ENCODE measurements around the gene SND1. TPM values are rescaled to one million over a fixed set of nuclear protein-coding genes. Genes with fewer than 3 reads are reported as not detected.
"Not testable (repeated sequence)": the region's sequence is repeated elsewhere in the genome, so short reads cannot be mapped to it uniquely, and the experiment has no call there.

SND1 gene
- total and polyA plus RNA-seq, 5 donors from 2014 or later, result 84.4 to 121 (median 86.9) TPM

GRCh38 chr7:127961786-127962453, 309.9 kb downstream of the SND1 start:
- peaks cover 7% of the 10 kb centered on the region for H3K36me3 ChIP-seq (ENCODE audit: control insufficient read depth, insufficient read depth, low read length)
- H3K9me3 Mint-ChIP-seq, result peaks cover 0 to 8% (median 5%) of the 10 kb centered on the region in 7 donors
- no peak for ATAC-seq (ENCODE audit: low read depth in 2 of 2)

GRCh38 chr7:127962589-127963361, 310.8 kb downstream of the SND1 start:
- no peak overlapping the region for H3K4me3 Mint-ChIP-seq
- Histone ChIP-seq H3K4me1 (ENCODE audit: control insufficient read depth, insufficient read depth, low read length, poor library complexity, severe bottlenecking) (no peaks in the 10 kb centered on the region), H3K4me3 (ENCODE audit: low read depth, low read length) (no peak overlapping the region), H3K27me3 (ENCODE audit: control insufficient read depth, insufficient read depth, low read length) (no peaks in the 10 kb centered on the region), H3K27ac (ENCODE audit: insufficient read depth, low read length, poor library complexity, severe bottlenecking) (no peak overlapping the region), H3K36me3 (ENCODE audit: control insufficient read depth, insufficient read depth, low read length) (peaks cover 7% of the 10 kb centered on the region), H3K9me3 (ENCODE audit: control insufficient read depth in 2 of 2, low read length in 2 of 2) (no peaks in the 10 kb centered on the region)
- peaks cover 0 to 6% (median 0%) of the 10 kb centered on the region in 4 donors for H3K4me1 Mint-ChIP-seq
- H3K36me3 Mint-ChIP-seq, result peaks cover 33% of the 10 kb centered on the region
- peaks cover 0 to 8% (median 5%) of the 10 kb centered on the region in 7 donors for H3K9me3 Mint-ChIP-seq
- no peaks in the 10 kb centered on the region for H3K27me3 Mint-ChIP-seq
- H3K27ac Mint-ChIP-seq, result no peak overlapping the region
- DNase-seq (no peak), ATAC-seq (ENCODE audit: low read depth in 2 of 2) (no peak)

More at GRCh38 chr7:127961786-127962453, 309.9 kb downstream of the SND1 start:
- no peaks in the 10 kb centered on the region for H3K27me3 Mint-ChIP-seq
- DNase-seq, result no peak
- H3K36me3 Mint-ChIP-seq, result peaks cover 25% of the 10 kb centered on the region
- Histone ChIP-seq H3K4me1 (ENCODE audit: control insufficient read depth, insufficient read depth, low read length, poor library complexity, severe bottlenecking) (no peaks in the 10 kb centered on the region), H3K9me3 (ENCODE audit: control insufficient read depth in 2 of 2, low read length in 2 of 2) (no peaks in the 10 kb centered on the region), H3K27ac (ENCODE audit: insufficient read depth, low read length, poor library complexity, severe bottlenecking) (no peak overlapping the region), H3K4me3 (ENCODE audit: low read depth, low read length) (no peak overlapping the region), H3K27me3 (ENCODE audit: control insufficient read depth, insufficient read depth, low read length) (no peaks in the 10 kb centered on the region)
- no peaks in the 10 kb centered on the region for H3K4me1 Mint-ChIP-seq
- no peak overlapping the region for H3K27ac Mint-ChIP-seq
- H3K4me3 Mint-ChIP-seq, result no peak overlapping the region

- not testable (repeated sequence) for H3K27me3 ChIP-seq (ENCODE audit: control insufficient read depth, insufficient read depth, low read length); H3K9me3 ChIP-seq (ENCODE audit: control insufficient read depth in 2 of 2, low read length in 2 of 2); H3K4me1 Mint-ChIP-seq; H3K4me3 ChIP-seq (ENCODE audit: low read depth, low read length); ATAC-seq (ENCODE audit: low read depth in 2 of 2); H3K27me3 Mint-ChIP-seq; H3K27ac ChIP-seq (ENCODE audit: insufficient read depth, low read length, poor library complexity, severe bottlenecking); H3K4me3 Mint-ChIP-seq; H3K27ac Mint-ChIP-seq; DNase-seq; H3K36me3 ChIP-seq (ENCODE audit: control insufficient read depth, insufficient read depth, low read length); H3K9me3 Mint-ChIP-seq; H3K4me1 ChIP-seq (ENCODE audit: control insufficient read depth, insufficient read depth, low read length, poor library complexity, severe bottlenecking)
- H3K36me3 Mint-ChIP-seq, result peaks cover 36% of the 10 kb centered on the region
These were observed 311.9 kb downstream of the SND1 start for GRCh38 chr7:127963850-127964249.

- Histone ChIP-seq H3K4me3 (ENCODE audit: low read depth, low read length) (no peak overlapping the region), H3K27me3 (ENCODE audit: control insufficient read depth, insufficient read depth, low read length) (no peaks in the 10 kb centered on the region), H3K4me1 (ENCODE audit: control insufficient read depth, insufficient read depth, low read length, poor library complexity, severe bottlenecking) (no peaks in the 10 kb centered on the region), H3K9me3 (ENCODE audit: control insufficient read depth in 2 of 2, low read length in 2 of 2) (no peaks in the 10 kb centered on the region), H3K27ac (ENCODE audit: insufficient read depth, low read length, poor library complexity, severe bottlenecking) (no peak overlapping the region), H3K36me3 (ENCODE audit: control insufficient read depth, insufficient read depth, low read length) (no peaks in the 10 kb centered on the region)
- Mint-ChIP-seq H3K9me3 (peaks cover 0 to 8% (median 3%) of the 10 kb centered on the region in 7 donors), H3K4me1 (peaks cover 0 to 16% (median 0%) of the 10 kb centered on the region in 4 donors), H3K4me3 (no peak overlapping the region), H3K27ac (no peak overlapping the region), H3K27me3 (no peaks in the 10 kb centered on the region), H3K36me3 (peaks cover 19% of the 10 kb centered on the region)
- ATAC-seq (ENCODE audit: low read depth in 2 of 2) (no peak), DNase-seq (no peak)
These were observed 315.3 kb downstream of the SND1 start for GRCh38 chr7:127967281-127967680.

- no peak overlapping the region for H3K4me3 Mint-ChIP-seq
- no peak overlapping the region for H3K27ac Mint-ChIP-seq
- H3K4me1 Mint-ChIP-seq, result peaks cover 0 to 23% (median 2%) of the 10 kb centered on the region in 4 donors
- no peak for DNase-seq
- Histone ChIP-seq H3K27me3 (ENCODE audit: control insufficient read depth, insufficient read depth, low read length) (no peaks in the 10 kb centered on the region), H3K27ac (ENCODE audit: insufficient read depth, low read length, poor library complexity, severe bottlenecking) (no peak overlapping the region), H3K36me3 (ENCODE audit: control insufficient read depth, insufficient read depth, low read length) (no peaks in the 10 kb centered on the region), H3K4me1 (ENCODE audit: control insufficient read depth, insufficient read depth, low read length, poor library complexity, severe bottlenecking) (no peaks in the 10 kb centered on the region), H3K9me3 (ENCODE audit: control insufficient read depth in 2 of 2, low read length in 2 of 2) (no peaks in the 10 kb centered on the region), H3K4me3 (ENCODE audit: low read depth, low read length) (no peak overlapping the region)
- H3K9me3 Mint-ChIP-seq, result no peaks in the 10 kb centered on the region
- H3K27me3 Mint-ChIP-seq, result no peaks in the 10 kb centered on the region
- ATAC-seq (ENCODE audit: low read depth in 2 of 2), result no peak
- H3K36me3 Mint-ChIP-seq, result peaks cover 20% of the 10 kb centered on the region
These were observed 316.6 kb downstream of the SND1 start for GRCh38 chr7:127968547-127968946.

- H3K27me3 ChIP-seq (ENCODE audit: control insufficient read depth, insufficient read depth, low read length), result no peaks in the 10 kb centered on the region
- H3K9me3 ChIP-seq (ENCODE audit: control insufficient read depth in 2 of 2, low read length in 2 of 2), result peaks cover 5 to 6% of the 10 kb centered on the region in 2 experiments
- DNase-seq, result no peak
- no peak overlapping the region for H3K4me3 ChIP-seq (ENCODE audit: low read depth, low read length)
- H3K9me3 Mint-ChIP-seq, result peaks cover 0 to 16% (median 8%) of the 10 kb centered on the region in 7 donors
- peaks cover 13% of the 10 kb centered on the region for H3K36me3 ChIP-seq (ENCODE audit: control insufficient read depth, insufficient read depth, low read length)
- peaks cover 0 to 22% (median 4%) of the 10 kb centered on the region in 4 donors for H3K4me1 Mint-ChIP-seq
- H3K27me3 Mint-ChIP-seq, result no peaks in the 10 kb centered on the region
- no peaks in the 10 kb centered on the region for H3K4me1 ChIP-seq (ENCODE audit: control insufficient read depth, insufficient read depth, low read length, poor library complexity, severe bottlenecking)
- peak overlapping the region in 1 of 3 donors; percentile 4 for H3K27ac Mint-ChIP-seq
- H3K27ac ChIP-seq (ENCODE audit: insufficient read depth, low read length, poor library complexity, severe bottlenecking), result no peak overlapping the region
- no peak overlapping the region for H3K4me3 Mint-ChIP-seq
- no peak for ATAC-seq (ENCODE audit: low read depth in 2 of 2)
- H3K36me3 Mint-ChIP-seq, result peaks cover 51% of the 10 kb centered on the region
These were observed 321.8 kb downstream of the SND1 start for GRCh38 chr7:127973832-127974231.

- Mint-ChIP-seq H3K36me3 (peaks cover 58% of the 10 kb centered on the region), H3K4me1 (peaks cover 0 to 22% (median 8%) of the 10 kb centered on the region in 4 donors), H3K27ac (peak overlapping the region in 1 of 3 donors; percentile 4), H3K27me3 (no peaks in the 10 kb centered on the region), H3K4me3 (no peak overlapping the region), H3K9me3 (peaks cover 0 to 23% (median 9%) of the 10 kb centered on the region in 7 donors)
- Histone ChIP-seq H3K36me3 (ENCODE audit: control insufficient read depth, insufficient read depth, low read length) (peaks cover 18% of the 10 kb centered on the region), H3K4me3 (ENCODE audit: low read depth, low read length) (no peak overlapping the region), H3K27ac (ENCODE audit: insufficient read depth, low read length, poor library complexity, severe bottlenecking) (no peak overlapping the region), H3K9me3 (ENCODE audit: control insufficient read depth in 2 of 2, low read length in 2 of 2) (peaks cover 8 to 12% of the 10 kb centered on the region in 2 experiments), H3K4me1 (ENCODE audit: control insufficient read depth, insufficient read depth, low read length, poor library complexity, severe bottlenecking) (no peaks in the 10 kb centered on the region), H3K27me3 (ENCODE audit: control insufficient read depth, insufficient read depth, low read length) (no peaks in the 10 kb centered on the region)
- no peak for ATAC-seq (ENCODE audit: low read depth in 2 of 2)
- DNase-seq, result no peak
These were observed 322.5 kb downstream of the SND1 start for GRCh38 chr7:127974446-127975035.
